ENCODE data around the gene USP11. TPM values are rescaled to one million over a fixed set of nuclear protein-coding genes. Genes with fewer than 3 reads are reported as not detected.

USP11 gene
- total and polyA plus RNA-seq, 2 experiments from 2014 or later = 64.2 to 65.1 TPM

DNA sequence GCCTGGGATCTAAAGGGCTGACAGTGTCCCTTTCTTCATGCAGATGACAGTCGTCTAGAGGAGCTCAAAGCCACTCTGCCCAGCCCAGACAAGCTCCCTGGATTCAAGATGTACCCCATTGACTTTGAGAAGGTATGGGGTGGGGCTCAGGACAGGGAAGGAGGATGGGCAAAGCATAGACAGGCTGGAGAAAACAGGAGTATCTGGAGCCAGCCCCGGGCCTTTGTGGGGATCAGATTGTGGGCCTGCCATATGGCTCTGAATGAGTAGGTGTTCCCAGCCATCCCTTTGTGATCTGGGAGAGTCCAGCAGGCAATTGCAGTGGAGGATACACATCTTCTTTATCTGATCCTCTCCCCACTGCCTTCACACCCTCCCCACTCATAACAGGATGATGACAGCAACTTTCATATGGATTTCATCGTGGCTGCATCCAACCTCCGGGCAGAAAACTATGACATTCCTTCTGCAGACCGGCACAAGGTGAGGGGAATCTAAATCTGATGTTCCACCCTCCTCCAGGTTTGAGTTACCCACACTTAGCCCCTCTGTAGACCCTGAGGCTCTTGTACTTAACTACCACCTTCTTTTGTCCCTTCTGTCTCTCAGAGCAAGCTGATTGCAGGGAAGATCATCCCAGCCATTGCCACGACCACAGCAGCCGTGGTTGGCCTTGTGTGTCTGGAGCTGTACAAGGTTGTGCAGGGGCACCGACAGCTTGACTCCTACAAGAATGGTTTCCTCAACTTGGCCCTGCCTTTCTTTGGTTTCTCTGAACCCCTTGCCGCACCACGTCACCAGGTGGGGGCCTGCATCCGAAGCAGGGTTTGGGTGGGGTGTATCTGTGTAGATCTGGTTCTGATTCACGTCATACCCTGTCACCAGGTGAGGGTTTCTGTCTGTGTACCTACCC lies 20.2 kb upstream of the USP11 start:
- Histone ChIP-seq H3K4me1 (ENCODE audit: insufficient read depth) (no peaks in the 10 kb centered on the region), H4K20me1 (replicated peaks; ENCODE audit: insufficient read depth) (peaks cover 4% of the 10 kb centered on the region; the same call in 1 of the 2 replicates), H3K36me3 (ENCODE audit: insufficient read depth) (peaks cover 34% of the 10 kb centered on the region), H2AFZ (no peak overlapping the region), H3K27ac (ENCODE audit: low read depth) (0 out of 2 replicates have a peak overlapping the region, but pooled peaks have one; percentile 39), H3K4me2 (no peak overlapping the region), H3K79me2 (replicated peaks; ENCODE audit: insufficient read depth) (no peaks in the 10 kb centered on the region), H3K9me2 (ENCODE audit: insufficient read depth) (no peaks in the 10 kb centered on the region), H3K4me3 (no peak overlapping the region), H3K27me3 (ENCODE audit: insufficient read depth) (no peaks in the 10 kb centered on the region), H3F3A (replicated peaks; ENCODE audit: low read depth) (peaks cover 7% of the 10 kb centered on the region)
- no peak overlapping the region for H3K4me3 Mint-ChIP-seq
- H3K4me1 Mint-ChIP-seq = peaks cover 14% of the 10 kb centered on the region
- DNase-seq (ENCODE audit: low spot score) (no peak), ATAC-seq (no peak)
- no peaks in the 10 kb centered on the region for H3K9me3 Mint-ChIP-seq
- H3K27me3 Mint-ChIP-seq (ENCODE audit: insufficient read depth, low read depth, poor library complexity) = peaks cover 12% of the 10 kb centered on the region
- H3K27ac Mint-ChIP-seq = no peak overlapping the region
- TF ChIP-seq, protein P1, sequence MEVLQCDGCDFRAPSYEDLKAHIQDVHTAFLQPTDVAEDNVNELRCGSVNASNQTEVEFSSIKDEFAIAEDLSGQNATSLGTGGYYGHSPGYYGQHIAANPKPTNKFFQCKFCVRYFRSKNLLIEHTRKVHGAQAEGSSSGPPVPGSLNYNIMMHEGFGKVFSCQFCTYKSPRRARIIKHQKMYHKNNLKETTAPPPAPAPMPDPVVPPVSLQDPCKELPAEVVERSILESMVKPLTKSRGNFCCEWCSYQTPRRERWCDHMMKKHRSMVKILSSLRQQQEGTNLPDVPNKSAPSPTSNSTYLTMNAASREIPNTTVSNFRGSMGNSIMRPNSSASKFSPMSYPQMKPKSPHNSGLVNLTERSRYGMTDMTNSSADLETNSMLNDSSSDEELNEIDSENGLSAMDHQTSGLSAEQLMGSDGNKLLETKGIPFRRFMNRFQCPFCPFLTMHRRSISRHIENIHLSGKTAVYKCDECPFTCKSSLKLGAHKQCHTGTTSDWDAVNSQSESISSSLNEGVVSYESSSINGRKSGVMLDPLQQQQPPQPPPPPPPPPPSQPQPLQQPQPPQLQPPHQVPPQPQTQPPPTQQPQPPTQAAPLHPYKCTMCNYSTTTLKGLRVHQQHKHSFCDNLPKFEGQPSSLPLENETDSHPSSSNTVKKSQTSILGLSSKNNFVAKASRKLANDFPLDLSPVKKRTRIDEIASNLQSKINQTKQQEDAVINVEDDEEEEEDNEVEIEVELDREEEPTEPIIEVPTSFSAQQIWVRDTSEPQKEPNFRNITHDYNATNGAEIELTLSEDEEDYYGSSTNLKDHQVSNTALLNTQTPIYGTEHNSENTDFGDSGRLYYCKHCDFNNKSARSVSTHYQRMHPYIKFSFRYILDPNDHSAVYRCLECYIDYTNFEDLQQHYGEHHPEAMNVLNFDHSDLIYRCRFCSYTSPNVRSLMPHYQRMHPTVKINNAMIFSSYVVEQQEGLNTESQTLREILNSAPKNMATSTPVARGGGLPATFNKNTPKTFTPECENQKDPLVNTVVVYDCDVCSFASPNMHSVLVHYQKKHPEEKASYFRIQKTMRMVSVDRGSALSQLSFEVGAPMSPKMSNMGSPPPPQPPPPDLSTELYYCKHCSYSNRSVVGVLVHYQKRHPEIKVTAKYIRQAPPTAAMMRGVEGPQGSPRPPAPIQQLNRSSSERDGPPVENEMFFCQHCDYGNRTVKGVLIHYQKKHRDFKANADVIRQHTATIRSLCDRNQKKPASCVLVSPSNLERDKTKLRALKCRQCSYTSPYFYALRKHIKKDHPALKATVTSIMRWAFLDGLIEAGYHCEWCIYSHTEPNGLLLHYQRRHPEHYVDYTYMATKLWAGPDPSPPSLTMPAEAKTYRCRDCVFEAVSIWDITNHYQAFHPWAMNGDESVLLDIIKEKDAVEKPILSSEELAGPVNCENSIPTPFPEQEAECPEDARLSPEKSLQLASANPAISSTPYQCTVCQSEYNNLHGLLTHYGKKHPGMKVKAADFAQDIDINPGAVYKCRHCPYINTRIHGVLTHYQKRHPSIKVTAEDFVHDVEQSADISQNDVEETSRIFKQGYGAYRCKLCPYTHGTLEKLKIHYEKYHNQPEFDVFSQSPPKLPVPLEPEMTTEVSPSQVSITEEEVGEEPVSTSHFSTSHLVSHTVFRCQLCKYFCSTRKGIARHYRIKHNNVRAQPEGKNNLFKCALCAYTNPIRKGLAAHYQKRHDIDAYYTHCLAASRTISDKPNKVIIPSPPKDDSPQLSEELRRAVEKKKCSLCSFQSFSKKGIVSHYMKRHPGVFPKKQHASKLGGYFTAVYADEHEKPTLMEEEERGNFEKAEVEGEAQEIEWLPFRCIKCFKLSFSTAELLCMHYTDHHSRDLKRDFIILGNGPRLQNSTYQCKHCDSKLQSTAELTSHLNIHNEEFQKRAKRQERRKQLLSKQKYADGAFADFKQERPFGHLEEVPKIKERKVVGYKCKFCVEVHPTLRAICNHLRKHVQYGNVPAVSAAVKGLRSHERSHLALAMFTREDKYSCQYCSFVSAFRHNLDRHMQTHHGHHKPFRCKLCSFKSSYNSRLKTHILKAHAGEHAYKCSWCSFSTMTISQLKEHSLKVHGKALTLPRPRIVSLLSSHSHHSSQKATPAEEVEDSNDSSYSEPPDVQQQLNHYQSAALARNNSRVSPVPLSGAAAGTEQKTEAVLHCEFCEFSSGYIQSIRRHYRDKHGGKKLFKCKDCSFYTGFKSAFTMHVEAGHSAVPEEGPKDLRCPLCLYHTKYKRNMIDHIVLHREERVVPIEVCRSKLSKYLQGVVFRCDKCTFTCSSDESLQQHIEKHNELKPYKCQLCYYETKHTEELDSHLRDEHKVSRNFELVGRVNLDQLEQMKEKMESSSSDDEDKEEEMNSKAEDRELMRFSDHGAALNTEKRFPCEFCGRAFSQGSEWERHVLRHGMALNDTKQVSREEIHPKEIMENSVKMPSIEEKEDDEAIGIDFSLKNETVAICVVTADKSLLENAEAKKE (CRISPR knock-in tag; IDR thresholded peaks at IDR 0.05) = no peak
- TF ChIP-seq CREB1 (CRISPR knock-in tag; IDR thresholded peaks at IDR 0.05; ENCODE audit: low read depth) (no peak), ZNF331 (CRISPR knock-in tag; IDR thresholded peaks at IDR 0.05; ENCODE audit: low read depth) (no peak), NANOG (IDR thresholded peaks at IDR 0.05; ENCODE audit: borderline replicate concordance) (no peak), POLR2AphosphoS5 (IDR thresholded peaks at IDR 0.05; ENCODE audit: low read depth) (no peak), JUNB (IDR thresholded peaks at IDR 0.05; ENCODE audit: unreplicated experiment) (no peak), STAT1 (IDR thresholded peaks at IDR 0.05; ENCODE audit: unreplicated experiment) (no peak), ETS1 (IDR thresholded peaks at IDR 0.05) (no peak), EZH2phosphoT487 (IDR thresholded peaks at IDR 0.05; ENCODE audit: unreplicated experiment) (no peak), EZH2 (IDR thresholded peaks at IDR 0.05; ENCODE audit: low read depth, unreplicated experiment) (no peak)
- TF ChIP-seq, protein P2, sequence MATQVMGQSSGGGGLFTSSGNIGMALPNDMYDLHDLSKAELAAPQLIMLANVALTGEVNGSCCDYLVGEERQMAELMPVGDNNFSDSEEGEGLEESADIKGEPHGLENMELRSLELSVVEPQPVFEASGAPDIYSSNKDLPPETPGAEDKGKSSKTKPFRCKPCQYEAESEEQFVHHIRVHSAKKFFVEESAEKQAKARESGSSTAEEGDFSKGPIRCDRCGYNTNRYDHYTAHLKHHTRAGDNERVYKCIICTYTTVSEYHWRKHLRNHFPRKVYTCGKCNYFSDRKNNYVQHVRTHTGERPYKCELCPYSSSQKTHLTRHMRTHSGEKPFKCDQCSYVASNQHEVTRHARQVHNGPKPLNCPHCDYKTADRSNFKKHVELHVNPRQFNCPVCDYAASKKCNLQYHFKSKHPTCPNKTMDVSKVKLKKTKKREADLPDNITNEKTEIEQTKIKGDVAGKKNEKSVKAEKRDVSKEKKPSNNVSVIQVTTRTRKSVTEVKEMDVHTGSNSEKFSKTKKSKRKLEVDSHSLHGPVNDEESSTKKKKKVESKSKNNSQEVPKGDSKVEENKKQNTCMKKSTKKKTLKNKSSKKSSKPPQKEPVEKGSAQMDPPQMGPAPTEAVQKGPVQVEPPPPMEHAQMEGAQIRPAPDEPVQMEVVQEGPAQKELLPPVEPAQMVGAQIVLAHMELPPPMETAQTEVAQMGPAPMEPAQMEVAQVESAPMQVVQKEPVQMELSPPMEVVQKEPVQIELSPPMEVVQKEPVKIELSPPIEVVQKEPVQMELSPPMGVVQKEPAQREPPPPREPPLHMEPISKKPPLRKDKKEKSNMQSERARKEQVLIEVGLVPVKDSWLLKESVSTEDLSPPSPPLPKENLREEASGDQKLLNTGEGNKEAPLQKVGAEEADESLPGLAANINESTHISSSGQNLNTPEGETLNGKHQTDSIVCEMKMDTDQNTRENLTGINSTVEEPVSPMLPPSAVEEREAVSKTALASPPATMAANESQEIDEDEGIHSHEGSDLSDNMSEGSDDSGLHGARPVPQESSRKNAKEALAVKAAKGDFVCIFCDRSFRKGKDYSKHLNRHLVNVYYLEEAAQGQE (IDR thresholded peaks at IDR 0.05; ENCODE audit: unreplicated experiment) = no peak
- TF ChIP-seq, protein P3, sequence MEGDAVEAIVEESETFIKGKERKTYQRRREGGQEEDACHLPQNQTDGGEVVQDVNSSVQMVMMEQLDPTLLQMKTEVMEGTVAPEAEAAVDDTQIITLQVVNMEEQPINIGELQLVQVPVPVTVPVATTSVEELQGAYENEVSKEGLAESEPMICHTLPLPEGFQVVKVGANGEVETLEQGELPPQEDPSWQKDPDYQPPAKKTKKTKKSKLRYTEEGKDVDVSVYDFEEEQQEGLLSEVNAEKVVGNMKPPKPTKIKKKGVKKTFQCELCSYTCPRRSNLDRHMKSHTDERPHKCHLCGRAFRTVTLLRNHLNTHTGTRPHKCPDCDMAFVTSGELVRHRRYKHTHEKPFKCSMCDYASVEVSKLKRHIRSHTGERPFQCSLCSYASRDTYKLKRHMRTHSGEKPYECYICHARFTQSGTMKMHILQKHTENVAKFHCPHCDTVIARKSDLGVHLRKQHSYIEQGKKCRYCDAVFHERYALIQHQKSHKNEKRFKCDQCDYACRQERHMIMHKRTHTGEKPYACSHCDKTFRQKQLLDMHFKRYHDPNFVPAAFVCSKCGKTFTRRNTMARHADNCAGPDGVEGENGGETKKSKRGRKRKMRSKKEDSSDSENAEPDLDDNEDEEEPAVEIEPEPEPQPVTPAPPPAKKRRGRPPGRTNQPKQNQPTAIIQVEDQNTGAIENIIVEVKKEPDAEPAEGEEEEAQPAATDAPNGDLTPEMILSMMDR (conservative IDR thresholded peaks at IDR 0.05; ENCODE audit: low read depth in 2 of 2) = no peak
- H3K36me3 Mint-ChIP-seq (ENCODE audit: low read depth) = peaks cover 80% of the 10 kb centered on the region
